HepG2 (cell line): ENCODE measurements around the gene LRRC42. TPM values are rescaled to one million over a fixed set of nuclear protein-coding genes. Genes with fewer than 3 reads are reported as not detected.

ENCODE experiments used
- ATAC-seq: fragments of 200-7000 bp; cut with Tn5 transposase; 3 replicates; pipeline ENCODE4 v1.9.1; 2020; ENCODE audit warnings: mild to moderate bottlenecking, moderate library complexity
- BruUV-seq: library from RNA; stranded (reverse); fragments of 400-500 nt; replicated peaks from 2 replicates; lab custom pipeline; 2021; lab: Mats Ljungman, UMichigan
- CTCF ChIA-PET: fragments of 300-600 bp; formaldehyde crosslinking; extraction: SDS; loops from one replicate; lab custom pipeline; 2021; ENCODE audit warnings: low total read pairs, inconsistent platforms, low intra/inter-chr PET ratio; lab: Yijun Ruan, JAX
- POLR2A ChIA-PET: fragments of 350-600 bp; sonication (Branson Sonifier 250); formaldehyde crosslinking; loops from one replicate; lab custom pipeline; 2020; ENCODE audit warnings: antibody characterized with exemption, inconsistent platforms; lab: Yijun Ruan, JAX
- DNase-seq: peaks from one replicate; pipeline ENCODE4 v3.0.0-alpha.2; 2015; ENCODE audit warnings: low spot score
- FAIRE-seq: peaks from 3 replicates; lab custom pipeline; 2011; peaks lifted over from hg19 to GRCh38; lab: Jason Lieb, UNC
- H2AFZ ChIP-seq: one replicate; pipeline ENCODE4 v1.6.1; 2011; ENCODE audit warnings: low read length, inconsistent platforms
- H3K27ac ChIP-seq: fragments of 300-600 bp; 3 replicates; pipeline ENCODE4 v1.8.0; 2011; ENCODE audit warnings: mixed run types, mild to moderate bottlenecking, mixed read lengths, low read length, inconsistent platforms; ENCODE audit not compliant: insufficient read depth; ENCODE audit errors: extremely low read length
- H3K27me3 ChIP-seq, 2 experiments: fragments of 200-600 bp in 1 of 2; 2 replicates in 1 of 2; 3 replicates in 1 of 2; pipeline versions ENCODE4 v1.6.0 to v1.8.0; 2011; ENCODE audit warnings: low read length in 2 of 2, mild to moderate bottlenecking in 2 of 2, moderate library complexity in 2 of 2, inconsistent platforms in 1 of 2; ENCODE audit not compliant: insufficient read depth in 2 of 2, control insufficient read depth in 1 of 2
- H3K36me3 ChIP-seq, 2 experiments: fragments of 200-600 bp in 1 of 2; replicated peaks in 1 of 2; 2 replicates in 1 of 2; 3 replicates in 1 of 2; pipeline versions ENCODE4 v1.5.1 to v1.8.0; 2011; ENCODE audit warnings: low read length in 2 of 2, inconsistent platforms in 1 of 2; ENCODE audit not compliant: insufficient read depth in 2 of 2, control insufficient read depth in 1 of 2
- H3K4me1 ChIP-seq: 2 replicates; pipeline ENCODE4 v1.5.1; 2012; ENCODE audit warnings: low read length, inconsistent platforms; ENCODE audit not compliant: insufficient read depth
- H3K4me2 ChIP-seq: 2 replicates; pipeline ENCODE4 v1.6.0; 2011; ENCODE audit warnings: low read depth, low read length, inconsistent platforms
- H3K4me3 ChIP-seq, 3 experiments: fragments of 200-600 bp in 1 of 3; sonication (generic), shearing (Covaris generic) in 1 of 3; replicated peaks in 1 of 3; 2 replicates each; pipeline ENCODE4 v1.5.1; 2011 to 2016; ENCODE audit warnings: low read length in 3 of 3, inconsistent platforms in 2 of 3, low read depth in 2 of 3, mild to moderate bottlenecking in 2 of 3, control low read depth in 1 of 3, mixed read lengths in 1 of 3; ENCODE audit not compliant: insufficient read depth in 1 of 3
- H3K79me2 ChIP-seq: one replicate; pipeline ENCODE4 v1.6.1; 2011; ENCODE audit warnings: low read length, inconsistent platforms; ENCODE audit not compliant: insufficient read depth
- H3K9ac ChIP-seq: 2 replicates; pipeline ENCODE4 v1.6.0; 2011; ENCODE audit warnings: mild to moderate bottlenecking, low read depth, low read length, inconsistent platforms; ENCODE audit not compliant: insufficient read depth
- H3K9me3 ChIP-seq: 2 replicates; pipeline ENCODE4 v1.5.1; 2012; ENCODE audit warnings: mild to moderate bottlenecking, low read length
- H4K20me1 ChIP-seq: 2 replicates; pipeline ENCODE4 v1.6.0; 2011; ENCODE audit warnings: inconsistent platforms, mild to moderate bottlenecking, low read length, moderate library complexity; ENCODE audit not compliant: insufficient read depth
- EP300 ChIP-seq, 3 experiments: sonication (generic) in 1 of 3; formaldehyde crosslinking in 1 of 3; IDR thresholded peaks; 2 replicates each; pipeline versions ENCODE4 v1.5.1 to v1.6.1; 2011 to 2020; ENCODE audit warnings: low read depth in 2 of 3, low read length in 2 of 3, borderline replicate concordance in 1 of 3, improper control_type of control experiment in 1 of 3, mild to moderate bottlenecking in 1 of 3, missing genetic modification reagents in 1 of 3, moderate library complexity in 1 of 3
- NCOA5 ChIP-seq: sonication (generic); formaldehyde crosslinking; IDR thresholded peaks from 2 replicates; pipeline ENCODE4 v1.4.0; 2020; ENCODE audit warnings: missing genetic modification reagents
- PRDM10 ChIP-seq: sonication (generic); formaldehyde crosslinking; IDR thresholded peaks from 2 replicates; pipeline ENCODE4 v1.4.0; 2020; ENCODE audit warnings: low read depth, missing genetic modification reagents
- SKI ChIP-seq: fragments of 450-650 bp; IDR thresholded peaks from one replicate; pipeline ENCODE4 v1.6.1; 2018; ENCODE audit warnings: mild to moderate bottlenecking; ENCODE audit not compliant: partially characterized antibody
- ZBTB38 ChIP-seq: sonication (generic); formaldehyde crosslinking; IDR thresholded peaks from 2 replicates; pipeline ENCODE4 v1.5.1; 2020; ENCODE audit warnings: mild to moderate bottlenecking, missing genetic modification reagents
- ZNF124 ChIP-seq: sonication (generic); formaldehyde crosslinking; IDR thresholded peaks from 2 replicates; pipeline ENCODE4 v1.4.0; 2020; ENCODE audit warnings: missing genetic modification reagents
- ZNF773 ChIP-seq: sonication (generic); formaldehyde crosslinking; IDR thresholded peaks from 2 replicates; pipeline ENCODE4 v1.4.0; 2020; ENCODE audit warnings: missing genetic modification reagents, borderline replicate concordance
- ZZZ3 ChIP-seq: sonication (generic); formaldehyde crosslinking; IDR thresholded peaks from 2 replicates; pipeline ENCODE4 v1.4.0; 2020; ENCODE audit warnings: missing genetic modification reagents, mild to moderate bottlenecking, borderline replicate concordance
- WGBS: methylation state at CpG from one replicate; pipeline ENCODE4 v1.1.6; 2017; ENCODE audit warnings: low lambda C conversion rate; 5-methylcytosine and 5-hydroxymethylcytosine counted together
- in situ Hi-C: cut with HindIII; loops from 2 replicates; pipeline ENCODE4 v1.10.0; 2017; ENCODE audit warnings: low pct_unique_long_range_greater_than_20kb; ENCODE audit not compliant: extremely low pct_ligation_motif_present
- intact Hi-C: fragments of 100-400 bp; cut with micrococcal nuclease; formaldehyde crosslinking; loops from one replicate; pipeline ENCODE4 v1.10.0; 2022; ENCODE audit not compliant: unreplicated experiment
- polyA plus RNA-seq, 8 experiments: library from polyadenylated mRNA; depleted of rRNA in 3 of 8; stranded (reverse) in 7 of 8; unstranded in 1 of 8; fragments of >200 nt; fragmentation: Illumina TruSeq in 4 of 8; extraction: Trizol in 4 of 8; gene quantifications; 2 replicates each; pipeline versions ENCODE4 v1.2.1 to v1.2.3, GENCODE V29; 2011 to 2016; ENCODE audit warnings: low read depth in 4 of 8, missing spikeins in 1 of 8, mixed read lengths in 1 of 8; ENCODE audit not compliant: insufficient read depth in 1 of 8
- total RNA-seq, 5 experiments: library from RNA; depleted of rRNA; stranded (reverse); fragments of >200 nt; fragmentation: Illumina TruSeq; extraction: Trizol; gene quantifications; 2 replicates each; pipeline ENCODE4 v1.2.3, GENCODE V29; 2016; ENCODE audit warnings: low read depth in 1 of 5
- TF ChIP-seq, protein P1 (sequence below): sonication (generic); formaldehyde crosslinking; IDR thresholded peaks from 2 replicates; pipeline ENCODE4 v1.4.0; 2020; ENCODE audit warnings: missing genetic modification reagents, borderline replicate concordance
- TF ChIP-seq, protein P2 (sequence below): sonication (generic); formaldehyde crosslinking; IDR thresholded peaks from 2 replicates; pipeline ENCODE4 v1.8.0; 2022; ENCODE audit warnings: mild to moderate bottlenecking, missing genetic modification reagents, moderate library complexity

The LRRC42 gene
- total and polyA plus RNA-seq, 2 of the 13 experiments (the other 11 are each of a cell fraction or from before 2014, with no cell fraction given): 30.6 to 43.6 TPM

DNA sequence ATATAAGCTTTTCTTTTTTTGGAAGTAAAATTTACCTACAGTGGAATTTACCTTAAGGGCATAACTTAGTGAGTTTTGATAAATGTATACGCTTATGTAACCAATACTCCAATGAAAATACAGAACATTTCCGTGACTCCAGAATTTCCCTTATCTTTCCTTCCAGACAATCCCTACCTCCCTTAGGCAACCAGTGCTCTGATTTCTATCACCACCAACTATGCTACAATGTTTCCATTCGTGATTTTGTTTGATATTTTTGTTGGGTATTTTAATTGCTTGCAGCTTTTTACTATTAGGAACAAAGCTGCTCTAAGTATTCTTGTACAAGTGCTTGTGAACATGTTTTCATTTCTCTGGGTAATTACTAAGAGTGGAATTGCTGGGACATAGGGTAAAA, 15.2 kb upstream of the LRRC42 start:
- H3K9ac ChIP-seq: no peak overlapping the region
- H3K27ac ChIP-seq: no peak overlapping the region
- POLR2A ChIA-PET: interaction anchor here (1.9 kb wide), 1 partner anchor 15 kb away, joined by 6 read pairs; the partner anchor contains the start of gene IFT25
- CTCF ChIA-PET: no interaction called here
- intact Hi-C loops (no loop called here), in situ Hi-C loops (no loop called here)
- no peak overlapping the region for H2AFZ ChIP-seq
- H3K79me2 ChIP-seq: no peaks in the 10 kb centered on the region
- H3K4me1 ChIP-seq: no peaks in the 10 kb centered on the region
- peaks cover 8% of the 10 kb centered on the region; the same call in 1 of the 2 replicates for H3K9me3 ChIP-seq
- H3K4me3 ChIP-seq: no peak overlapping the region
- WGBS: 98% methylated on average over 3 of the region's 3 CpGs
- H3K4me2 ChIP-seq: no peak overlapping the region
- H4K20me1 ChIP-seq: no peaks in the 10 kb centered on the region
- FAIRE-seq: no peak
- peaks cover 6 to 42% of the 10 kb centered on the region in 2 experiments; a peak in 3 of 5 replicates for H3K36me3 ChIP-seq
- TF ChIP-seq EP300 (IDR thresholded peaks at IDR 0.05; ENCODE audit: low read depth in 2 of 2, low read length in 2 of 2): no peak
- no peak for TF ChIP-seq EP300 (CRISPR knock-in tag; IDR thresholded peaks at IDR 0.05; ENCODE audit: borderline replicate concordance)
- TF ChIP-seq NCOA5 (CRISPR knock-in tag): no peak
- no peak for TF ChIP-seq ZZZ3 (CRISPR knock-in tag)
- TF ChIP-seq, protein P1, sequence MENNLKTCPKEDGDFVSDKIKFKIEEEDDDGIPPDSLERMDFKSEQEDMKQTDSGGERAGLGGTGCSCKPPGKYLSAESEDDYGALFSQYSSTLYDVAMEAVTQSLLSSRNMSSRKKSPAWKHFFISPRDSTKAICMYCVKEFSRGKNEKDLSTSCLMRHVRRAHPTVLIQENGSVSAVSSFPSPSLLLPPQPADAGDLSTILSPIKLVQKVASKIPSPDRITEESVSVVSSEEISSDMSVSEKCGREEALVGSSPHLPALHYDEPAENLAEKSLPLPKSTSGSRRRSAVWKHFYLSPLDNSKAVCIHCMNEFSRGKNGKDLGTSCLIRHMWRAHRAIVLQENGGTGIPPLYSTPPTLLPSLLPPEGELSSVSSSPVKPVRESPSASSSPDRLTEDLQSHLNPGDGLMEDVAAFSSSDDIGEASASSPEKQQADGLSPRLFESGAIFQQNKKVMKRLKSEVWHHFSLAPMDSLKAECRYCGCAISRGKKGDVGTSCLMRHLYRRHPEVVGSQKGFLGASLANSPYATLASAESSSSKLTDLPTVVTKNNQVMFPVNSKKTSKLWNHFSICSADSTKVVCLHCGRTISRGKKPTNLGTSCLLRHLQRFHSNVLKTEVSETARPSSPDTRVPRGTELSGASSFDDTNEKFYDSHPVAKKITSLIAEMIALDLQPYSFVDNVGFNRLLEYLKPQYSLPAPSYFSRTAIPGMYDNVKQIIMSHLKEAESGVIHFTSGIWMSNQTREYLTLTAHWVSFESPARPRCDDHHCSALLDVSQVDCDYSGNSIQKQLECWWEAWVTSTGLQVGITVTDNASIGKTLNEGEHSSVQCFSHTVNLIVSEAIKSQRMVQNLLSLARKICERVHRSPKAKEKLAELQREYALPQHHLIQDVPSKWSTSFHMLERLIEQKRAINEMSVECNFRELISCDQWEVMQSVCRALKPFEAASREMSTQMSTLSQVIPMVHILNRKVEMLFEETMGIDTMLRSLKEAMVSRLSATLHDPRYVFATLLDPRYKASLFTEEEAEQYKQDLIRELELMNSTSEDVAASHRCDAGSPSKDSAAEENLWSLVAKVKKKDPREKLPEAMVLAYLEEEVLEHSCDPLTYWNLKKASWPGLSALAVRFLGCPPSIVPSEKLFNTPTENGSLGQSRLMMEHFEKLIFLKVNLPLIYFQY (CRISPR knock-in tag): no peak
- TF ChIP-seq ZNF124 (CRISPR knock-in tag): no peak
- no peak for TF ChIP-seq SKI
- no peak for TF ChIP-seq PRDM10 (CRISPR knock-in tag)
- no peak for TF ChIP-seq ZBTB38
- TF ChIP-seq, protein P2, sequence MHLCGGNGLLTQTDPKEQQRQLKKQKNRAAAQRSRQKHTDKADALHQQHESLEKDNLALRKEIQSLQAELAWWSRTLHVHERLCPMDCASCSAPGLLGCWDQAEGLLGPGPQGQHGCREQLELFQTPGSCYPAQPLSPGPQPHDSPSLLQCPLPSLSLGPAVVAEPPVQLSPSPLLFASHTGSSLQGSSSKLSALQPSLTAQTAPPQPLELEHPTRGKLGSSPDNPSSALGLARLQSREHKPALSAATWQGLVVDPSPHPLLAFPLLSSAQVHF (CRISPR knock-in tag): no peak
- TF ChIP-seq ZNF773 (CRISPR knock-in tag): no peak
- no TSS peak for BruUV-seq
- H3K27me3 ChIP-seq: no peaks in the 10 kb centered on the region
- no peak for DNase-seq
- no peak for ATAC-seq
